ENCODE results near the gene CDKN2A.
A peak's percentile ranks its signal among the peaks of the same experiment; 100 is the strongest.

The CDKN2A gene

GRCh38 chr9:22005702-22006606 lies 11.8 kb upstream of the CDKN2A start:
- DNase-seq (ENCODE audit: low read depth), result no peak

- DNase-seq (ENCODE audit: low read depth), result no peak
Observed at GRCh38 chr9:22005021-22005701, 11.0 kb upstream of the CDKN2A start.

GRCh38 chr9:22002038-22002437 lies 7.8 kb upstream of the CDKN2A start:
- no peak for DNase-seq (ENCODE audit: low read depth)

GRCh38 chr9:21998026-21998425 lies 3.8 kb upstream of the CDKN2A start:
- DNase-seq (ENCODE audit: low read depth), result no peak

- DNase-seq (ENCODE audit: low read depth), result no peak
Observed at GRCh38 chr9:21997480-21997879, 3.3 kb upstream of the CDKN2A start.

GRCh38 chr9:21996858-21997257 lies 2.7 kb upstream of the CDKN2A start:
- no peak for DNase-seq (ENCODE audit: low read depth)

- no peak for DNase-seq (ENCODE audit: low read depth)
Observed at GRCh38 chr9:21996438-21996837, 2.2 kb upstream of the CDKN2A start.

- no peak for DNase-seq (ENCODE audit: low read depth)
Observed at GRCh38 chr9:21995666-21996398, 1.6 kb upstream of the CDKN2A start.

- peak; percentile 49 for DNase-seq (ENCODE audit: low read depth)
Observed at GRCh38 chr9:21995006-21995665, 944 bp upstream of the CDKN2A start.

- peak; percentile 56 for DNase-seq (ENCODE audit: low read depth)
Observed at GRCh38 chr9:21994556-21995005, 389 bp upstream of the CDKN2A start, which contains the start of gene CDKN2B-AS1. Gene CDKN2B-AS1, plus strand, starts transcription at chr9:21994791.

GRCh38 chr9:21993007-21993406 lies 1.2 kb downstream of the CDKN2A start:
- DNase-seq (ENCODE audit: low read depth), result no peak

- no peak for DNase-seq (ENCODE audit: low read depth)
Observed at GRCh38 chr9:21991072-21991959, 2.9 kb downstream of the CDKN2A start.

- DNase-seq (ENCODE audit: low read depth), result no peak
Observed at GRCh38 chr9:21989440-21990189, 4.6 kb downstream of the CDKN2A start.

- DNase-seq (ENCODE audit: low read depth), result no peak
Observed at GRCh38 chr9:21988056-21988990, 5.9 kb downstream of the CDKN2A start.

- no peak for DNase-seq (ENCODE audit: low read depth)
Observed at GRCh38 chr9:21985964-21986667, 8.1 kb downstream of the CDKN2A start.

GRCh38 chr9:21984101-21984500 lies 10.1 kb downstream of the CDKN2A start:
- DNase-seq (ENCODE audit: low read depth), result no peak

- DNase-seq (ENCODE audit: low read depth), result no peak
Observed at GRCh38 chr9:21983561-21983935, 10.6 kb downstream of the CDKN2A start.

GRCh38 chr9:21982861-21983560 lies 11.2 kb downstream of the CDKN2A start:
- DNase-seq (ENCODE audit: low read depth), result no peak

Data from HS-5 (cell line).